HL-60 (cell line): Measurements from ENCODE around the gene HTR6.

ENCODE experiments used
- GABPA ChIP-seq: IDR thresholded peaks from 2 replicates; pipeline ENCODE4 v1.6.1; 2012; ENCODE audit warnings: low read depth
- POLR2AphosphoS5 ChIP-seq: IDR thresholded peaks from 2 replicates; pipeline ENCODE4 v1.6.1; 2012; ENCODE audit warnings: low read depth
- SPI1 ChIP-seq: IDR thresholded peaks from 2 replicates; pipeline ENCODE4 v1.6.1; 2012; ENCODE audit warnings: low read depth, mild to moderate bottlenecking, borderline replicate concordance
- TF ChIP-seq, protein P1 (sequence below): IDR thresholded peaks from one replicate; pipeline ENCODE4 v1.5.1; 2011; ENCODE audit warnings: low read length, control low read depth, inconsistent platforms; ENCODE audit not compliant: insufficient read depth
- TF ChIP-seq, protein P2 (sequence below): IDR thresholded peaks from 2 replicates; pipeline ENCODE4 v1.6.1; 2012; ENCODE audit warnings: low read depth; ENCODE audit not compliant: insufficient replicate concordance

DNA sequence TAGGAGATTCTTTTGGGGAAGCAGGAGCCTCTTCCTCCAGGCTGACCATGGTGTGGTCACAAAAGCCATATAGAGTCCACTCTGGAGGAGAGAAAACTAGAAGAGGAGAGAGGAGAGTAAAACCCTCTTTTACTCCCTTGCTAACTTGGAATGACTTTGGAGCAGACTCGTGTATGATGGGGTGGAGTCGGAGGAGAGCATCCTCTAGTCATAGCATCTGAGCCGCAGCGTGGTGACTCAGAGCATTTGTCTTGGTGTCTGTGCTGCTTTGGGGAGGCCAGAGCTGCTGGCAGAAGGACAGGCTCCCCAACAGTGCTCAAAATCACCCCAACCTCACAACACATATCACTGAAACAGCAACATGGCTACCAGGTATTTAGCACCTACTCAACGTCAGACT lies 11.1 kb downstream of the HTR6 start:
- TF ChIP-seq, protein P1, sequence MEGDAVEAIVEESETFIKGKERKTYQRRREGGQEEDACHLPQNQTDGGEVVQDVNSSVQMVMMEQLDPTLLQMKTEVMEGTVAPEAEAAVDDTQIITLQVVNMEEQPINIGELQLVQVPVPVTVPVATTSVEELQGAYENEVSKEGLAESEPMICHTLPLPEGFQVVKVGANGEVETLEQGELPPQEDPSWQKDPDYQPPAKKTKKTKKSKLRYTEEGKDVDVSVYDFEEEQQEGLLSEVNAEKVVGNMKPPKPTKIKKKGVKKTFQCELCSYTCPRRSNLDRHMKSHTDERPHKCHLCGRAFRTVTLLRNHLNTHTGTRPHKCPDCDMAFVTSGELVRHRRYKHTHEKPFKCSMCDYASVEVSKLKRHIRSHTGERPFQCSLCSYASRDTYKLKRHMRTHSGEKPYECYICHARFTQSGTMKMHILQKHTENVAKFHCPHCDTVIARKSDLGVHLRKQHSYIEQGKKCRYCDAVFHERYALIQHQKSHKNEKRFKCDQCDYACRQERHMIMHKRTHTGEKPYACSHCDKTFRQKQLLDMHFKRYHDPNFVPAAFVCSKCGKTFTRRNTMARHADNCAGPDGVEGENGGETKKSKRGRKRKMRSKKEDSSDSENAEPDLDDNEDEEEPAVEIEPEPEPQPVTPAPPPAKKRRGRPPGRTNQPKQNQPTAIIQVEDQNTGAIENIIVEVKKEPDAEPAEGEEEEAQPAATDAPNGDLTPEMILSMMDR = no peak
- TF ChIP-seq, protein P2, sequence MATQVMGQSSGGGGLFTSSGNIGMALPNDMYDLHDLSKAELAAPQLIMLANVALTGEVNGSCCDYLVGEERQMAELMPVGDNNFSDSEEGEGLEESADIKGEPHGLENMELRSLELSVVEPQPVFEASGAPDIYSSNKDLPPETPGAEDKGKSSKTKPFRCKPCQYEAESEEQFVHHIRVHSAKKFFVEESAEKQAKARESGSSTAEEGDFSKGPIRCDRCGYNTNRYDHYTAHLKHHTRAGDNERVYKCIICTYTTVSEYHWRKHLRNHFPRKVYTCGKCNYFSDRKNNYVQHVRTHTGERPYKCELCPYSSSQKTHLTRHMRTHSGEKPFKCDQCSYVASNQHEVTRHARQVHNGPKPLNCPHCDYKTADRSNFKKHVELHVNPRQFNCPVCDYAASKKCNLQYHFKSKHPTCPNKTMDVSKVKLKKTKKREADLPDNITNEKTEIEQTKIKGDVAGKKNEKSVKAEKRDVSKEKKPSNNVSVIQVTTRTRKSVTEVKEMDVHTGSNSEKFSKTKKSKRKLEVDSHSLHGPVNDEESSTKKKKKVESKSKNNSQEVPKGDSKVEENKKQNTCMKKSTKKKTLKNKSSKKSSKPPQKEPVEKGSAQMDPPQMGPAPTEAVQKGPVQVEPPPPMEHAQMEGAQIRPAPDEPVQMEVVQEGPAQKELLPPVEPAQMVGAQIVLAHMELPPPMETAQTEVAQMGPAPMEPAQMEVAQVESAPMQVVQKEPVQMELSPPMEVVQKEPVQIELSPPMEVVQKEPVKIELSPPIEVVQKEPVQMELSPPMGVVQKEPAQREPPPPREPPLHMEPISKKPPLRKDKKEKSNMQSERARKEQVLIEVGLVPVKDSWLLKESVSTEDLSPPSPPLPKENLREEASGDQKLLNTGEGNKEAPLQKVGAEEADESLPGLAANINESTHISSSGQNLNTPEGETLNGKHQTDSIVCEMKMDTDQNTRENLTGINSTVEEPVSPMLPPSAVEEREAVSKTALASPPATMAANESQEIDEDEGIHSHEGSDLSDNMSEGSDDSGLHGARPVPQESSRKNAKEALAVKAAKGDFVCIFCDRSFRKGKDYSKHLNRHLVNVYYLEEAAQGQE = no peak
- TF ChIP-seq POLR2AphosphoS5 (no peak), GABPA (no peak), SPI1 (no peak)
